ENCODE results near the gene ATP6V0E1. TPM values are rescaled to one million over a fixed set of nuclear protein-coding genes. Genes with fewer than 3 reads are reported as not detected.

ATP6V0E1 gene
- total and polyA plus RNA-seq, 2 of the 8 experiments (the other 6 are each of a cell fraction or from before 2014, with no cell fraction given), result 108 to 134 TPM

DNA sequence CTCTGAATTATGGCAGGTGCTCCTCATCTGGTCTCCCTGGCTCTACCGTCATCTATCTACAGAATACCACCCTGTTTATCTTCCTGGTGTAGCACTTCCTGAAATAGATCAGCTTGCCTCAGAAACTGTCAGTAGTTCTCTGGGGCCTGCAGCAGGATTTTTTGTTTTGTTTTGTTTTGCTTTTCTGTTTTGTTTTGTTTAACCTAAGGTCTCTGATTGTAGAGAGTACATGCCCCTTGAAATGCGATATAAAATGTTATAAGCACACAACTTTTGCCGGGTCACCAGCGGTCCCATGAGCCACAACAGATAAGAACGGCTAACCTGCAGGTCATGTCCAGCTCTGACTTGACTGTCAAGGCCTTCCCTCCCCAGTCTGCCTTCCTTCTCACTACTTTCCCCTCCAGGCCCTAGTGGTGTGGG, 45.9 kb downstream of the ATP6V0E1 start:
- no peak for FAIRE-seq
- POLR2A ChIA-PET (ENCODE audit: partially characterized antibody), result interaction anchor here (1.2 kb wide), 1 partner anchor 10 kb away, joined by 3 read pairs; no protein-coding TSS in a partner anchor
- no peak overlapping the region; the same call in 1 of the 2 replicates for H2BK12ac ChIP-seq (ENCODE audit: low read depth, low read length)
- no peak overlapping the region for H3K4me3 ChIP-seq (ENCODE audit: extremely low read depth in 1 of 4, insufficient read depth in 2 of 4, low read depth in 3 of 4, low read length in 4 of 4)
- H4K8ac ChIP-seq (ENCODE audit: extremely low read depth, insufficient read depth, low read length), result no peak overlapping the region
- TF ChIP-seq EP300 (IDR thresholded peaks at IDR 0.05; ENCODE audit: borderline replicate concordance in 1 of 2, low read depth in 2 of 2, low read length in 2 of 2) (no peak), TBP (IDR thresholded peaks at IDR 0.05; ENCODE audit: low read depth, low read length) (no peak), MAFK (IDR thresholded peaks at IDR 0.05; ENCODE audit: low read depth, low read length) (no peak), RBBP5 (IDR thresholded peaks at IDR 0.05; ENCODE audit: borderline replicate concordance, low read depth, low read length) (no peak), NRF1 (IDR thresholded peaks at IDR 0.05; ENCODE audit: low read depth, low read length) (no peak), BACH1 (IDR thresholded peaks at IDR 0.05; ENCODE audit: low read length) (no peak), SIRT6 (IDR thresholded peaks at IDR 0.05; ENCODE audit: low read length) (no peak), SP1 (IDR thresholded peaks at IDR 0.05; ENCODE audit: low read depth, low read length) (no peak)
- H3K27ac ChIP-seq (ENCODE audit: low read depth, low read length), result no peak overlapping the region
- H3K56ac ChIP-seq (replicated peaks; ENCODE audit: insufficient read length, low read depth, low read length), result no peak overlapping the region
- H3K79me2 ChIP-seq (ENCODE audit: control insufficient read depth in 1 of 2, insufficient read depth in 2 of 2, low read length in 2 of 2), result peaks cover 3 to 14% of the 10 kb centered on the region in 2 experiments; a peak in 2 of 4 replicates
- no peak overlapping the region for H4K5ac ChIP-seq (ENCODE audit: insufficient read length, low read depth, low read length)
- no peak overlapping the region for H3K23ac ChIP-seq (ENCODE audit: insufficient read length)
- H3K4me2 ChIP-seq (ENCODE audit: insufficient read depth in 1 of 2, low read depth in 2 of 2, low read length in 2 of 2), result no peak overlapping the region
- no peak overlapping the region for H3K9ac ChIP-seq (replicated peaks in 1 of 4; ENCODE audit: extremely low read depth in 1 of 4, low read depth in 3 of 4, low read length in 3 of 4)
- no peaks in the 10 kb centered on the region for H3K27me3 ChIP-seq (replicated peaks in 1 of 4; ENCODE audit: control insufficient read depth in 3 of 4, extremely low read depth in 1 of 4, insufficient read depth in 3 of 4, low read length in 3 of 4)
- H3K4ac ChIP-seq (replicated peaks; ENCODE audit: insufficient read length, low read depth, low read length), result no peak overlapping the region
- H2BK120ac ChIP-seq (replicated peaks; ENCODE audit: low read depth, low read length), result no peak overlapping the region
- peaks cover 2 to 5% (median 3%) of the 10 kb centered on the region in 4 experiments; a peak in 4 of 7 replicates for H3K4me1 ChIP-seq (replicated peaks in 1 of 4; ENCODE audit: control insufficient read depth in 3 of 4, insufficient read depth in 4 of 4, low read length in 3 of 4)
- H3K23me2 ChIP-seq (ENCODE audit: low read depth, low read length), result no peaks in the 10 kb centered on the region
- no peak overlapping the region for H2BK5ac ChIP-seq (ENCODE audit: low read depth, low read length)
- no peak for DNase-seq (ENCODE audit: low read depth in 1 of 2, low spot score in 2 of 2)
- no peak overlapping the region for H2AK5ac ChIP-seq (ENCODE audit: low read depth, low read length)
- no peak overlapping the region for H4K91ac ChIP-seq (replicated peaks; ENCODE audit: insufficient read length, low read length)
- CTCF ChIA-PET (ENCODE audit: partially characterized antibody), result interaction anchor here (1.1 to 2.1 kb wide), 2 partner anchors 11 to 19 kb away, joined by 4 to 5 read pairs; no protein-coding TSS in a partner anchor
- H3K9me3 ChIP-seq (ENCODE audit: insufficient read depth in 2 of 2, low read depth in 1 of 2, low read length in 1 of 2), result no peaks in the 10 kb centered on the region
- no peak overlapping the region for H2AFZ ChIP-seq (ENCODE audit: low read length)
- H3K18ac ChIP-seq (ENCODE audit: extremely low read depth, low read length), result no peak overlapping the region
- no peak overlapping the region for H2BK20ac ChIP-seq (ENCODE audit: low read length)
- peaks cover 0 to 5% (median 0%) of the 10 kb centered on the region in 4 experiments; a peak in 1 of 8 replicates for H3K36me3 ChIP-seq (ENCODE audit: control insufficient read depth in 2 of 4, insufficient read depth in 4 of 4, low read length in 3 of 4)
- H4K20me1 ChIP-seq (replicated peaks in 1 of 2; ENCODE audit: control insufficient read depth in 1 of 2, insufficient read depth in 2 of 2, low read length in 2 of 2), result peaks cover 3 to 9% of the 10 kb centered on the region in 2 experiments
- H3K79me1 ChIP-seq (ENCODE audit: low read depth, low read length), result peaks cover 6% of the 10 kb centered on the region
- 94% methylated on average over 5 of the region's 5 CpGs; no CpG with 5 or more reads in 1 of the 2 experiments for WGBS, 2 experiments (ENCODE audit: extremely low coverage in 1 of 2, insufficient coverage in 1 of 2, insufficient read length in 1 of 2, insufficient replicate concordance in 2 of 2, low coverage in 1 of 2, low lambda C conversion rate in 2 of 2, missing lambda C conversion rate in 1 of 2)
- no peak overlapping the region for H3K14ac ChIP-seq (ENCODE audit: insufficient read length)
- no peak overlapping the region for H2BK15ac ChIP-seq (ENCODE audit: low read length)
